Activated naive CD4-positive, alpha-beta T cell treated with anti-CD3 and anti-CD28 coated beads, Interleukin-2, amount 10 ng/mL, durations not matched to agents 5 hours and 36 hours (primary cell): ENCODE measurements around the gene NPY4R2. TPM values are rescaled to one million over a fixed set of nuclear protein-coding genes. Genes with fewer than 3 reads are reported as not detected.

Source experiments
- total RNA-seq, 2 experiments: library from RNA; stranded (reverse); gene quantifications; one replicate each; pipeline ENCODE4 v1.2.3, GENCODE V29; 2021

NPY4R2 gene
- not detected for total RNA-seq

DNA sequence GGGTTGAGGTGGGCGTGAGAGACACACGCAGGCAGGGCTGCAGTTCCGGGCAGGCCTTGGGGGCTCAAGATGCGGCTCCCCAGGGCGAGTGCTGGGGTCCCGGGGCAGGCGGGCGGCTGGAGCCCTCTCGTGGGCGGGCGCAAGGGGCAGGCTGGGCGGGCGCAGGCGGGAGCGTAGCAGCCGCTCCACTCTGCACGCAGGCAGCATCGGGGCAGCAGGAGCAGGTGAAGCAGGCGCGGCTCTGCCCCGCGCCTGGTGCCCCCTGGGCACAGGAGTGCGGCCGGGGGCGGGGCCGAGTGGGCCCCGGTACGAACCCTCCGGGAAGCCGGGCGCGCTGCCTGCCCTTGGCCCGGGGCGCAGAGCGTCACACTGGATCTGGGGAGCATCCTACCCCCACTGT, at the start of gene NPY4R2:
Gene NPY4R2, plus strand, starts transcription at position 188 of the 400 bp plus-strand sequence. CDS start 3,326 bp downstream, outside the sequence.

Other genes with a start within 250 kb of the NPY4R2 start
- under 1 TPM; 0.19 to 0.25 TPM for gene SYT15B, start 155.1 kb upstream of the NPY4R2 start, total RNA-seq
- gene FAM25C, start 81.1 kb downstream of the NPY4R2 start, total RNA-seq = not detected